ENCODE results near the gene ECHS1.

The ECHS1 gene

DNA sequence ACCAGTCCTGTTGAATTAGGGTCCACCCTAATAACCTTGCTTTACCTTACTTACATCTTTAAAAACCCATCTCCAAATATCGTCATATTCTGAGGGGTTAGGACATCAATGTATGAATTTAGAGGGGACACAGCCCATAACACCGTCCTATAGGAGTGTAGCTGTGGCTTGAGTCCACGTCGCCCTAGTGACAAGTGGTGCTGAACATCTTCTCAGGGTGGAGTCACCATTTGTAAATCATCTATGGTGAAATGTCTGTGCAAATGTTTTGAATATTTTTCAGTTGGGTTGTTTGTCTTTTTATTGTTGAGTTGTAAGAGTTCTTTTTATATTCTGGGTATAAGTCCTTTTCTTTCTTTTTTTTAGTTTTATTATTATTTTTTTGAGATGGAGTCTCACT is 31.2 kb downstream of the ECHS1 start:
- DNase-seq (ENCODE audit: low read depth, low spot score): no peak

DNA sequence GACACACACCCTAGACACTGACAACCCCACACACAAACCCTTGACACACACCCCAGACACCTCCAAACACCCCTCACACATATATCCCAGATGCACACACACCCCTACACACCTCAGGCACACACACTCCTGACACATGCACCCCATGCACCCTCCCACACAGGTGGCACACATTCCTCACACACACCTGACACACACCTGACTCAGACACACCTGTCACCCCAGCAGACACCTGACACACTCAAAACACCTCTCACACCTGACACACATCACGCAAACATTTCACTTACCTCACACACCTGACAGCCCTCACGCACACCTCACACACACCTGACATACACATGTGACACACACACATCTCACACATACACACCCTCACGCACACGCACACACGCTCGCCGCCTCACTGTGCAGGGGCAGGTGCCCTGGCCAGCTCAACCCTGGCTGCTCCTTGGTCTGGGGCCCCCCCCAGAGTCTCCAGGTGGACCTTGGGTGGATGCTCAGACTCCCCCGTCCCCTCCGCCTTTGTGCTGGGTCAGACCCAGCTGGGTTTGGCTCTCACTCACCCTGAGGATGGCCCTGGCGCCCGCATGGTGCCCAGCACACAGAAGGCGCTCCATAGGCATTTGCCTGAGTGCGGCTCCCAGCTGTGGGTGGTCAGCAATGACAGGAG is 33.3 kb downstream of the ECHS1 start:
- no peak for DNase-seq (ENCODE audit: low read depth, low spot score)

DNA sequence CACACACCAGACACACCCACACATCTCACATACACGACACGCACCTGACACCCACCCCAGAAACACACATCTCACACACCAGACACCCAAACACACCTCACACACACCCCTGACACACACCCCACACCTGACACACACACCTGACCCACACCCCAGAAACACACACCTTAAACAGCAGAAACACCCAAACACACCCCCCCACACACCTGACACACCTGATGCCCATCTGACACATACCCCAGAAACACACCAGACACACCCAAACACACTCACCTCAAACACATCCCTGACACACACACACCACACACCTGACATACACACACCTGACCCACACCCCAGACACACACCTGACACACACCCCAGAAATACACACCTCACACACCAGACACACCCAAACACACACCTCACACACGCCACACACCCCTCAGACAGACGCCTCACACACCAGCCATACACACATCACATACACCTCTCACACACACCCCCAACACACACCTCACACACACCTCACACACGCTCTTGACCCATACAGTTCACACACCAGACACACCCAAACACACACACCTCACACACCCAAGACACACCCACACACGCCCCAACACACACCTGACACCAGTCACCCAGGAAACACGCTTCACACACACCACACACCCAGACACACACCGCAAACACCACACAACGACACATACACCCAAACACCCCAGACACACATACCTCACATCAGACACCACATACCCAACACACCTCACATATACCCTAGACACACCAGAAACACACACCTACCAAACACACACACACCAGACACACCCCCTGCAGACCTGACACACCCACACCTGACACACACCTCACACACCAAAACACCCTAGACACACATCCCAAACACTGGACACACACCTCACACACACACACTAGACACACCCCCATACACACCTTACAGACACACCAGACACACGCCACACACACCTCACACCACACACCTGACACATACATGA is 34.8 kb downstream of the ECHS1 start:
- no peak for DNase-seq (ENCODE audit: low read depth, low spot score)

DNA sequence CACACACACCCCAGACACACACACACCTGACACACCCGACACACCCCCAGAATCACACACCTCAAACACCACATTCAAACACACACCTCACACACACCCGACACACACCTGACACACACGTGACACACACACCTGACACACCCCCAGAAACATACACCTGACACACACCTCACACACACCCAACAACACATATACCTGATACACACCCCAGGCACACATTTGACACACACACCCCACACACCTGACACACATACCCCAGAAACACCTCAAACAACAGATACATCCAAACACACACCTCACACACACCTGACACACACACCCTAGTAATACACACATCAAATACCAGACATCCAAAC is 35.8 kb downstream of the ECHS1 start:
- DNase-seq (ENCODE audit: low read depth, low spot score): no peak

DNA sequence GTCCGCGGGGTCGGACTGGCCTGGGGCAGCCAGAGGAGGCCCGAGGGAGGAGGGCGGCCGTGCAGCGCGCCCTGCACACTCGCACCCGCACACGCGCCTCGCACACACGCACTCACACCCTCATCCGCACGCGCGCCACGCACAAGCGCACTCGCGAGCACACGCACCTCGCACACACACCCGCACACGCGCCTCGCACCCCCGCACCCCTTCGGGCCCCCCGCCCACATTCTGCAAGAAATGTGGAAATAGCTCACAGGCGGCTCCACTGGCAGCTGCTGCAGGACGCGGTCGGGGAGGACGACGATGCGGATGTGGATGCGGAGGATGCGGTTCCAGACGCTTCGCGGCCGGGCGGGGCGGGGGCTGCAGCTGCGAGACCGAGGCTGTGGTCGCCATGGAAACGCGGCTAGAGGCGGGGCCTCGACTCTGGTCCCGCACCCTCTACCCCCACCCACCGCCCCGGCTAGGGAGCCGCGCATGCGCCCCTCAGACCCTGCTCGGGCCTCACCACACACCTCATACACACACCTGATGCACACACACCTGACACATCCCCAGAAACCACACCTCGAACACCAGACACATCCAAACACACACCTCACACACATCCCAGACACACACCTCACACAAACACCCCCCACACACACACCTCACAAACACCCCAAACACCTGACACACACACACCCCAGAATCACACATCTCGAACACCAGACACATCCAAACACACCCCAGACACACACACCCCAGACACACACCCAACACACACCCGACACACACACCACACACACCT is 36.4 kb downstream of the ECHS1 start, which contains the start of gene CALY:
CALY (minus strand) TSS at position 320 of the 793 bp plus-strand sequence. CDS start 7,907 bp downstream, outside the sequence.
- no peak for DNase-seq (ENCODE audit: low read depth, low spot score)

DNA sequence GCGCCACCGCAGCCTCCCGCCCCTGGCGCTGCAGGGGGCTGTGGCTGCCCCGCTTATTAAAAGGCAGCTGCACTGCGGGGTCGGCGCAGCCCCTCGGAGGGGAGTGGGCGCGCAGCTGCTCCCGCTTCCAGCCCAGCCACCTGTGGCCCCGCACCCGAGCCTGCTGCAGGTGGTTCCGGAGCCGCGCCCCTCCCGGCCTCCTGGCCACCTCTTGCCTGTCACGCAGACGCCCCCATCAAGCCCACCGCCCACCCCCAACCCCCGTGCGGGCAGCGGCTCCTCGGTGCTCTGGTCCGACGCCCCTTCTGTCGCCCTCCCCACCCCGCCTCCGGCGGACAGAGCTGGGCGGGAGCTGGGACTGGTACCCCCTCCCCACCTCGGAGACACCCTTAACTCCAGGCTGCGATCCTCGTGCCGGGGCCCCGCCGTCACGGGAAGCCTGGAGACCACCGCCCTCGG is 37.0 kb downstream of the ECHS1 start:
- no peak for DNase-seq (ENCODE audit: low read depth, low spot score)

DNA sequence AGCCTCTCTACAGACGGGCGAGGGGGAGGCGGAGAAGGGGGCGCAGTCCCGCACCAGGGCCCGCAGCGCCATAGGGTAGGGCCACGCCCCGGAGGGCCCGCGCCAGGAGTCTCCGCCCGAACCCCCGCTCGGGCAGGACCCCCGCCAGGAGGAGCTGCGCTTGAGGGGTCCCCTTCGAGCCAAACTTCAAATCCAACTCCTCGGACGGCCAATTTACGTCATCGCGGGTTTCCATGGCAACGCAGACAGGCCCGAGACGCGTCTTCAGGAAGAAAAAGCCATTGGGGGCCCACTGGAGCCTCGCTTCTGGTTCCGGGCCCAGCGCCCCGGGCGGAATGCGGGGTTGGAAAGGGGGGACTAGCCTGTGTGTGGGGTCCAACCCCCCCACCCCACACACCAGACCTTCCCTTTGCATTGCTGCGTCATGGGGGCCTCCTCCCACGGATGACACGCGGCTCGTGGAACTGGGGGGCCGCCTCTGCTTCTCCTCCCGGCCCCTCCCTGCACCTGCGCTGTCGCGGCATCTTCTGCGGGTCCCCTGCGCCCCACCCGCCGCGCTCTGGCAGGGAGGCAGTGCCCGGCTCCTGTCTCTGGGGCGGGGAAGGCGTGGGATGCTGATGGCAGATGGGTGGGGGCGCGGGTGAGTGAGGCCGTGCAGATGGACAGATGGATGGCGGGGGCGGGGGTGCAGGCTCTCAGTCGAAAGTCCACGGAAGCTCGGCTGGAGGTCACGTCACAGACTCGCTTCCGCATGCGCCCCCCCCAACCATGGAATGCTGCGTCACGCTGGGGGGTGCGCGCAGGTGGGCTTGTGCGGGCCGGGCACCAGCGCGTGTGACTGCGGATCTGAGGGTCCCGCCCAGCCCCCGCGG is 37.7 kb downstream of the ECHS1 start:
- no peak for DNase-seq (ENCODE audit: low read depth, low spot score)

DNA sequence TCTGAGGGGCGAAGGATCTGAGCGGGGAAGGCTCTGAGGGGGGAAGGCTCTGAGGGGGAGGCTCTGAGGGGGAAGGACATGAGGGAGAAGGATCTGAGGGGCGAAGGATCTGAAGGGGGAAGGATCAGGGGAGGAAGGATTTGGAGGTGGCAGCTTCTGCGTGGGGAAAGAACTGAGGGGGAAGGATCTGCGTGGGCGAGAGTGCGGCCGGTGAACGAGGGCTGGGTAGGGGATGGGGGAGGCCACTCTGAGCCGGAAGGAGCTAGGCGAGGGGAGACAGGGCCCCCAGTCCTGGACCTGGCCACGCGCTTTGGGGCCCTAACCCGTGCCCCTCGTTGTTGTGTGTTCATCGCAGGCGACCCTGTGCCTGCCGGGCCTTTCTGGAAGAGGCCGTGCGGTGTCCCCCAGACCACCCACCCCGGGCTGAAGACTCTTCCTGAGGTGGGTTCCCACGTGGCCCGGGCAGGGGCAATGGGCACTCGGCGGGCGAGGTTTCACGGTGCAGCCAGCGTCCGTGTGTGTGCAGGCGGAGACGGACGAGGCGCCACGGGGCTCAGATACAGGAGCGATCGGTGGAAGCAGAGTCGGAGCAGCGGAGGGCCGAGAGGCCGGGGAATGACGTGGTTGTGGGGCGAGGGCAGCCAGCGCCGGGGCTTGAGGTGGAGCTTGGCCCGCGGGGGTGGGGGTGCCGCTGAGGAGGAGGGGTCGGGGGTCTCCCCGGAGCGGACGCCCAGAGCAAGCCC is 38.5 kb downstream of the ECHS1 start:
- DNase-seq (ENCODE audit: low read depth, low spot score): no peak

DNA sequence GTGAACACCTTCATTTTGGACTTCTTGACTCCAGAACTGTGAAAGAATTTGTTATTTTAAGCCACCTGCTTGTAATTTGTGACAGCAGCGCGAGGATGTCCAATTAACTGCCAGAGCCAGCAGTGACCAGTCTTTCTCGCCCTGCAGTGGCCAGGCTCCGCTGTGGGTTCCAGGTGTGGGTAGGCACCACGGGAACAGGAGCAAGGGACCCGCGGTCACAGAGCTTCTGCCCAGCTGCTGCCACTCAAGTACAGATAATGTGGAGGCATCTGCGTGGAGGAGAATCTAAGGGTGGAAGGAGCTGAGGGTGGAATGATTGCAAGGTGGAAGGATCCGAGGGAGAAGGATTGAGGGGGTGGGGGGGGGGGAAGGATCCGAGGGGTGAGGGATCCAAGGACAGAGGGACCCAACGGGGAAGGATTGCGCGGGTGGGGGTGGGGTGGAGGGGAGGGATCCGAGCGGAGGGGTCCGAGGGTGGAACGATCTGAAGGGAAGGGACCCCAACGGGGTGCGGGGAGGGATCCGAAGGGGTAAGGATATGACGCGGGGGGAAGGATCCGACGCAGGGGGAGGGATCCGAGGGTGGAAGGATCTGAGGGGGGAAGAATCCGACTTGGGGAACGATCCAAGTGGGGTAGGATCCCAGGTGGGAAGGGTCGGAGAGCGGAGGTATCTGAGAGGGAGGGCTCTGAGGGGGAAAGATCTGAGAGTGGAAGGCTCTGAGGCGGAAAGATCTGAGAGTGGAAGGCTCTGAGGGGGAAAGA is 40.0 kb downstream of the ECHS1 start:
- DNase-seq (ENCODE audit: low read depth, low spot score): no peak

DNA sequence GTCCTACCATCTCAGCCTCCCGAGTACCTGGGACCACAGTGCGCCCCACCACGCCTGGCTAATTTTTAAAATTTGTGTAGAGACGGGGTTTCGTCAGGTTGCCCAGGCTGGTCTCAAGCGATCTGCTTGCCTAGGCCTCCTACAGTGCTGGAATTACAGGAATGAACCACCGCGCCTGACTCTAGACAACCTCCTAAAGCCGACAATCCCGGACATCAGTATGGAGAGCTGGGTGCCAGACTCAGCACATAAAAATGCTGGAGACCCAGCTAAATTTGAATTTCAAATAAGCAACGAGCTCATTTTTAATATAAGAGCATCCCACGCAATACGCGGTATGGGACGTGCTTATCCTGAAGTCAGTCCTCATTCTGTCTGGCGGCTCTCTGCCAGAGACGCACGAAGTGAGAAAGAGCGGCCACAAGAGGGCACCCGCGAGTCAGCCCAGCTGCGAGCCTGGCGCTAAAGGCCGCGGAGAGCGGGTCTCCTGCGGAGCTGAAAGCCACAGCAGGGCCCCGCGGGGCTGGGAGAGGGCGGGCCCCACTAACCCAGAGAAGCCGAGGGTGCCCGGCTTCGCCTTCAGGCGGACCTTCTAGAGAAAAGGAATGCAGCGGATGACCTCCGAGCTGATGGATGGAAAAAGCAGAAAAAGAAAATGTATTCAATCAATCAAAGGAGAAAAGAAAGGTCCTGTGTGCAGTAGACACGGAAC is 43.5 kb downstream of the ECHS1 start:
- DNase-seq (ENCODE audit: low read depth, low spot score): no peak

DNA sequence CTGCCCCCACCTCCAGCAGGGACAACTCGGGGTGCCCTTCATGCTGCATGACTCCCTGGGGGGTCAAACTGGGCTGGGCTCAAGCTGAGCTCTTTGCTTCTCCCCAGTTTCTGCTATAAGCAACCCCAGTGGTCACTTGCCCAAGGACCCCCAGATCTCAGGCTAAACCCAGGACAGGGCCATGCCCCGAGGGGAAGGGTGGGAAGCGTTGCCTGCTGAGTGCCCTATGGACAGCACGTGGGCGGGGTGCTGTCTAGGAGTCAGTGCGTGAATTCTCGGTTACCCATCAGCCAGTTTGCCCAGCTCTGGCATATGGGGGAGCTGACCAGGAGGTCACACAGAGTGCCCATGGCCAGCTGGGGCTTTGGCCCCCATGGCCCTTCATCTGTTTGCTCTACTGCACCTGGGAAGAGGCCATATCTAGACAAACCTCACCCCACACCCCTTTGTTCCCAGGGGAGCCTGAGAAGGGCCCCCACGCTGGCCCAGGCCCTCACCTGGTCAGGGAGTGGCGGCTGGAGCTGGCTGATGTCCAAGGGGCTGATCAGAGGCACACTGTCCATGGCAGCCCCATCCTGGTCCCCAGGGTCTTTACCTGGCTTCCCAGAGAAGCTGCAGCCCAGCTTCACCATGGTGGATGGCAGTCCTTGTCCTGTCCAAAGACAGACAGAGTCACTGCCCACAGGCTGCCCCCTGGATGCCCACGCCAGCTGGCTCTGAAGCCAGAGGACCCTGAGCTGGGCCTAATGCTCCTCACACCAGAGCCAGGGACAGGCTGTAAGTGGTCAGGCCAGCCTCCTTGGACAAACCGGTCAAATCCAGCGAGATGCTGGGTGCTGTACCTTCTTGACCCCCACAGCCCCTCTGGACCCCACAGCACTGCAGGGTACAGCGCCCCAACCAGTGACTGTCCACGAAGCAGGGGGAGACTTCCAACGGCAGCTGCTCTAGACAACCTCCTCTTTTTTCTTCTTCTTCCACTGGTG is 44.5 kb downstream of the ECHS1 start:
- no peak for DNase-seq (ENCODE audit: low read depth, low spot score)

DNA sequence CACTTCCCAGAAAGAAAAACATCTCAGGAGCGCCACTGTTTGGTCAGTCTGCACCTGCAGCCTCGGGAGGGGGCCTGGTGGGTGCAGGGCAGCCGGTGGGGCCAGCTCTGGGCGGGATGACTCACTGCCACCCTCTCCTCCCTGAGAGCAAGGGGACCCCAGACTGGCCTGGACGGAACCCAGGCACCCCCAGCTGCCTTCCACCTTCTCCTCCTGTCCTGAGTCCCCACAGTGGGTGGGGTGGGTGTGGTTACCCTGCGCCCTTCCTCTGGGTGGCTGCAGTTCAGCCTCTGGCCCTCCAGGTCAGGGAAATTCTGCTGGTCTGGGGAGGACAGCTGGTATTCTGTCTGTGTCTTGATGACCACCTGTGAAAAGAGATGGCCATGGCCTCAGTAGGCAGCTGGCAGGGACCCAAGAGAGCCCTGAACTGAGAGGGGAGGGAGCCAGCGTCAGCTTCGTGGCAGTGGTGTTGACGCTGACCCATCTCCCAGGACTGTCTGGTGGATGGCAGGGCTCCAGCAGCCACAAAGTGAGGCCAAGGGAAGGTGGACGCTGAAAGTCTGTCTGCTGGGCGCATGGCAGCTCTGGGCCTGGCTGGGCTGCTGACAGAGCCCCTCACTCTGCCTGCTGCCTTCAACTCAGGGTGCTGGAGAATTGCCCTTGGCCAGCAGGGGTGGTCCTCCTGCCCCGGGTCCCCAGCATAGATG is 45.4 kb downstream of the ECHS1 start:
- DNase-seq (ENCODE audit: low read depth, low spot score): no peak

DNA sequence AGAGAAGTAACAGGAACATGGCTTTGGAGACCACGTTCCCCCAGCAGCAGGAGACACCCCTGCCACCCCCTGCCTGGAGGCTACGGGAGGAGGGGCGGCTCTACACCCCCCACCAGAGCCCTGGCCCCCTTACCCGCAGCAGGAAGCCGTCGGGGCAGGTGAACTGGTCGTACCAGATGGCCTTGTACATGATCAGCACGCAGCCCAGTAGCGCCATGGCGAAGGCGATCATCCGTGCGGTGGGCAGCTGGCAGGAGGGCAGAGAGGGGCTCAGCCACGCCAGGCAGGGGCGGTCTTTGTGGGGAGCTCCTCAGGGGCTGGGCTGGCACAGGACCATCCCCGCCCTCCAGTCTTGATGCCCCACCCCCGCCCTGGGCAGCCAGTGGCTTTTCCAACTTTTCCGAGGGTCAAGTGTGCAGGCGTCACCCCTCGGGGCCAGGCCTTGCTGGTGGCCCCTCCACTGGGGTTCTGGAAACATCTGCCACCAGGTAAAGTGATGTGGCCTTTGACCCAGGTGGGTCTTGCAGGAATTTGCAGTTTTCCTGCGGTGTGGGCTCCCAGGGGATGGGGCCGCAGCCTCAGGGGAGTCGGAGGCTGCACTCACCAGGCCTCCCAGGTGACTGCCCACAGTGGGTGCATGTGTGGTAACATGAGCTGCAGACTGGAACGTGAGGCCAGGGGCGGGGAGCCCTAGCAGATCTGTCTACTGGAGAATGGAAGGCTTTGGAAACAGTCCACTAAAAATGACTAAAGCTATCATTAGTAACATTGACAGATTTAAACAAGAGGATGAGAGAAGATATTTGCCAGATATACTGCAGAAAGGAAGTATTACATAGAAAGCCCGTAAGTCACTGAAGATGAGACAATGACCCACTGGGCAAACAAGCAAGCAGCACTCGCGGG is 46.2 kb downstream of the ECHS1 start:
- no peak for DNase-seq (ENCODE audit: low read depth, low spot score)

DNA sequence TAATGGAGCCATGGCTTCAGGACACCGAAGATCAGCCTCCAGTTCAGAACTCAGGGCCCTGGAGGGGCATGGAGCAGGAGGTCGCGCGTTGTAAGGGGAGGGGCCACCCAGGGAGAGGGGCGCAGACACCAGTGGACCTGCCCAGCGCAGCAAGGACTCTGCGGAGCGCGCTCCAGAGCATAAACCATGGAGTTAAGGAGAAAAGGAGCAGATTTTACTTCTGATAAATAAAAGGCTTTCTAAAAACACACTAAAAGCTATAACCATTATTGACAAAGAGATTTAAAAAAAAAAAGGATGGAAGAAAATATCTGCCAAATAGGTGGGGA is 47.0 kb downstream of the ECHS1 start:
- DNase-seq (ENCODE audit: low read depth, low spot score): no peak

DNA sequence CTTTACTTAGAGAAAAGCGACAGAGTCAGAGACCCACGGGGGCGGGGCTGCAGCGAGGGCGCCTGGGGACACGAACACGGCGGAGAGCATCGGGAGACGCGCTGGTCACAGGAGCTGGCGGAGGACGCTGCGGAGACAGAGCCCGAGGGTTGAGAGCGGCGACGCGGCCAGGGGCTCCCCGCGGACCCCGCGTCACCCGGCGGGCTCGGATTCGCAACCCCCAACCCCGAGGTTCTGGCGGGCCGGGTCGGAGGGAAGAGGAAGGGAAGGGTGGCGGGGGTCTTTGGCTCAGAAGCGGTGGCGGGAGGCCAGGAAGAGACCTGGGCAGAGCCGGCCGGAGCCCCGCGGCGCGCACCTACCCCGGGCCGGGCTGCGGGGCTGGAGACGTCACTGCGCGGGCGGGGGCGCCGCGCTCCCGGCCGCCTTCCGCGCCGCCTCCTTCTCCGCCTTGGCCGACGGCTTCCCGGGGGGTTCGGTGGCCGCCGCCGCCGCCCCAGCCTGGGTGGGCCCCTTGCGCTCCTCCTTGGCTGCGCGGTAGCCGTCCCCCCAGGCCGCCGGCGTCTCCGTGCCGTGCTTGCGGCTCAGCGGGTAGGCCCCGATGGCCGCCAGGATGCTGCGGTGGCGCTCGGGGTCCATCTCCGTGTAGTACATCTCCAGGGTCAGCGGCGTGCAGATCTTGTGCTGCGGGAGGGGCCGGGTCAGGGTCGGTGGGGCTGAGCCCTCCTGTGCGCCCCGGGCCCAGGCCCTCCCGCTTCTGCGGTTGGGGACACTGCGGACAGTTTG is 47.5 kb downstream of the ECHS1 start:
- no peak for DNase-seq (ENCODE audit: low read depth, low spot score)
